ENCODE data around the gene EFCAB11. TPM values are rescaled to one million over a fixed set of nuclear protein-coding genes. Genes with fewer than 3 reads are reported as not detected.

The EFCAB11 gene
- total RNA-seq, 1 experiment from 2014 or later = 18.1 TPM

- CTCF ChIA-PET = no interaction called here
Measured at GRCh38 chr14:89747126-89747525, 207.4 kb downstream of the EFCAB11 start.

More at GRCh38 chr14:89747126-89747525, 207.4 kb downstream of the EFCAB11 start:
- Histone ChIP-seq H3K9me2 (ENCODE audit: insufficient read depth) (no peaks in the 10 kb centered on the region), H2AFZ (ENCODE audit: low read depth, low read length, poor library complexity, severe bottlenecking) (no peak overlapping the region), H4K20me1 (ENCODE audit: insufficient read depth) (no peaks in the 10 kb centered on the region), H3K4me1 (ENCODE audit: control insufficient read depth in 1 of 2, insufficient read depth in 2 of 2, low read length in 2 of 2) (no peaks in the 10 kb centered on the region), H3K9ac (ENCODE audit: low read length) (no peak overlapping the region), H3K9me3 (ENCODE audit: control insufficient read depth in 1 of 2, insufficient read depth in 1 of 2, low read depth in 1 of 2, low read length in 2 of 2) (no peaks in the 10 kb centered on the region; a peak in 1 of 4 replicates), H3K27ac (ENCODE audit: low read depth, low read length) (no peak overlapping the region), H3K27me3 (ENCODE audit: insufficient read depth, low read length) (no peaks in the 10 kb centered on the region), H3K79me2 (ENCODE audit: insufficient read depth, low read length) (no peaks in the 10 kb centered on the region), H3K4me2 (ENCODE audit: low read length) (no peak overlapping the region), H3K4me3 (replicated peaks in 1 of 2; ENCODE audit: low read depth in 1 of 2, low read length in 2 of 2) (no peak overlapping the region), H3K36me3 (ENCODE audit: control insufficient read depth in 1 of 2, insufficient read depth in 2 of 2, low read length in 2 of 2) (no peaks in the 10 kb centered on the region)
- intact Hi-C loops (cut with micrococcal nuclease) = no loop called here
- DNase-seq (ENCODE audit: low read depth, low spot score) (no peak), ATAC-seq (no peak)
- BruUV-seq (replicated peaks) = no TSS peak
- TF ChIP-seq SIN3A (IDR thresholded peaks at IDR 0.05; ENCODE audit: low read depth) (no peak), REST (IDR thresholded peaks at IDR 0.05; ENCODE audit: low read depth) (no peak), ZFX (IDR thresholded peaks at IDR 0.05) (no peak), JUND (IDR thresholded peaks at IDR 0.05) (no peak), EGR1 (IDR thresholded peaks at IDR 0.05; ENCODE audit: low read depth) (no peak), YY1 (IDR thresholded peaks at IDR 0.05; ENCODE audit: extremely low read depth, insufficient replicate concordance, low read depth, low read length) (no peak), TCF7L2 (IDR thresholded peaks at IDR 0.05; ENCODE audit: borderline replicate concordance, extremely low read depth, insufficient read depth, insufficient read length) (no peak), POLR2AphosphoS5 (IDR thresholded peaks at IDR 0.05; ENCODE audit: low read depth, low read length) (no peak), POLR2A (IDR thresholded peaks at IDR 0.05; ENCODE audit: borderline replicate concordance, extremely low read depth, insufficient read depth, insufficient read length) (no peak), ZNF274 (IDR thresholded peaks at IDR 0.05; ENCODE audit: low read depth, low read length) (no peak), FOSL1 (IDR thresholded peaks at IDR 0.05; ENCODE audit: low read depth) (no peak), EZH2 (IDR thresholded peaks at IDR 0.05) (no peak), MAX (IDR thresholded peaks at IDR 0.05) (no peak), EZH2phosphoT487 (IDR thresholded peaks at IDR 0.05; ENCODE audit: borderline replicate concordance) (no peak), SP1 (IDR thresholded peaks at IDR 0.05; ENCODE audit: low read depth) (no peak), CBX3 (IDR thresholded peaks at IDR 0.05; ENCODE audit: low read depth) (no peak), ZBTB33 (IDR thresholded peaks at IDR 0.05; ENCODE audit: extremely low read depth, insufficient replicate concordance, low read length) (no peak), ELF1 (IDR thresholded peaks at IDR 0.05; ENCODE audit: borderline replicate concordance, low read depth) (no peak)
- POLR2A ChIA-PET = no interaction called here
- RAD21 ChIA-PET (ENCODE audit: low non-redundant PET in 1 of 2, low total read pairs in 2 of 2, uncharacterized antibody in 2 of 2, unreplicated experiment in 2 of 2) = no interaction called here
